Superior temporal gyrus (tissue), 1 donor: ENCODE measurements around the gene FKBP8.

Experiments used
- DNase-seq: peaks from one replicate; pipeline ENCODE4 v3.0.0-alpha.2; 2016; ENCODE audit errors: extremely low spot score

The FKBP8 gene

GRCh38 chr19:18486746-18487145, 56.6 kb downstream of the FKBP8 start:
- no peak for DNase-seq

- no peak for DNase-seq
Measured at GRCh38 chr19:18484992-18485391, 58.4 kb downstream of the FKBP8 start.

- no peak for DNase-seq
Measured at GRCh38 chr19:18483119-18483890, 60.1 kb downstream of the FKBP8 start.
